Glomerular endothelial cell (primary cell): ENCODE results near the gene MYOG. TPM values are rescaled to one million over a fixed set of nuclear protein-coding genes. Genes with fewer than 3 reads are reported as not detected.

Experiments
- DNase-seq: peaks from one replicate; pipeline ENCODE4 v3.0.0-alpha.2; 2011; ENCODE audit warnings: low read depth, low spot score; ENCODE audit errors: extremely low read depth
- total RNA-seq: library from RNA; depleted of rRNA; stranded (reverse); fragments of >200 nt; gene quantifications from 2 replicates; pipeline ENCODE4 v1.2.3, GENCODE V29; 2015

Gene MYOG
- total RNA-seq, 1 donor from 2014 or later = not detected

- no peak for DNase-seq
Observed at GRCh38 chr1:203091199-203091477, 5.3 kb upstream of the MYOG start.

GRCh38 chr1:203090421-203091198, 4.8 kb upstream of the MYOG start:
- DNase-seq = no peak

- DNase-seq = no peak
Observed at GRCh38 chr1:203089651-203090045, 3.8 kb upstream of the MYOG start.

- no peak for DNase-seq
Observed at GRCh38 chr1:203089001-203089650, 3.3 kb upstream of the MYOG start.

- DNase-seq = no peak
Observed at GRCh38 chr1:203088441-203088840, 2.6 kb upstream of the MYOG start.

- DNase-seq = no peak
Observed at GRCh38 chr1:203086992-203087763, 1.4 kb upstream of the MYOG start.

GRCh38 chr1:203084588-203085527, 954 bp downstream of the MYOG start:
- DNase-seq = no peak

GRCh38 chr1:203083463-203083921, 2.3 kb downstream of the MYOG start:
- DNase-seq = no peak

- no peak for DNase-seq
Observed at GRCh38 chr1:203082571-203083462, 3.0 kb downstream of the MYOG start.

GRCh38 chr1:203082231-203082505, 3.6 kb downstream of the MYOG start:
- no peak for DNase-seq

GRCh38 chr1:203081465-203082230, 4.2 kb downstream of the MYOG start:
- no peak for DNase-seq

GRCh38 chr1:203080456-203080855, 5.4 kb downstream of the MYOG start:
- no peak for DNase-seq

- DNase-seq = no peak
Observed at GRCh38 chr1:203078478-203078877, 7.3 kb downstream of the MYOG start.

- no peak for DNase-seq
Observed at GRCh38 chr1:203077956-203078355, 7.9 kb downstream of the MYOG start.

GRCh38 chr1:203077367-203077766, 8.4 kb downstream of the MYOG start:
- no peak for DNase-seq

- DNase-seq = no peak
Observed at GRCh38 chr1:203076031-203076511, 9.7 kb downstream of the MYOG start.

GRCh38 chr1:203075236-203076030, 10.4 kb downstream of the MYOG start:
- DNase-seq = no peak

GRCh38 chr1:203074610-203075009, 11.2 kb downstream of the MYOG start:
- DNase-seq = no peak
